Activated CD4-positive, CD25-positive, alpha-beta regulatory T cell treated with anti-CD3 and anti-CD28 coated beads, Interleukin-2, amount 50 U/mL, for 24 hours (primary cell): ENCODE results near the gene TNMD.
"Not testable (repeated sequence)": the region's sequence is repeated elsewhere in the genome, so short reads cannot be mapped to it uniquely, and the experiment has no call there.

ENCODE experiments used
- ATAC-seq, 2 donors: fragments of 150-1000 bp; cut with Tn5 transposase; one replicate each; pipeline ENCODE4 v1.10.0; 2021; ENCODE audit warnings: mild to moderate bottlenecking in 1 of 2, moderate library complexity in 1 of 2

TNMD gene

DNA sequence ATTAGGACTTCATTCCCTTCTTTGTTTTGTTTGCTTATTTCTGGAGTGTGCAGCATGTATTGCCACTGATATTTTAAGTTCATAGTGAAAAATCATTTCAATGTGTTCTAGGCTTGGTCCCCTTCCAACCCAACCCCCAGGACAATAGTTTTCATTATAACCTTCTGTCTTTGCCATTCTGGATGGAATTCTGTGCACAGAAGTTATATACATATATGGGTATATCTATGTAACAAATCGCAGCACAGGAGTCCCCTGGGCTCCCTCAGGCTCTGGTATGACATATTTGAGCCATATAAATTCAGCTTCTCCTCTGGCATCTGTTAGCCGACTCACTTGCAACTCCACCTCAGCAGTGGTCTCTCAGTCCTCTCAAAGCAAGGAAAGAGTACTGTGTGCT is at the start of gene TNMD:
Gene TNMD, plus strand, starts transcription at position 326 of the 400 bp plus-strand sequence. CDS start 83 bp downstream, outside the sequence.
- ATAC-seq: no peak

DNA sequence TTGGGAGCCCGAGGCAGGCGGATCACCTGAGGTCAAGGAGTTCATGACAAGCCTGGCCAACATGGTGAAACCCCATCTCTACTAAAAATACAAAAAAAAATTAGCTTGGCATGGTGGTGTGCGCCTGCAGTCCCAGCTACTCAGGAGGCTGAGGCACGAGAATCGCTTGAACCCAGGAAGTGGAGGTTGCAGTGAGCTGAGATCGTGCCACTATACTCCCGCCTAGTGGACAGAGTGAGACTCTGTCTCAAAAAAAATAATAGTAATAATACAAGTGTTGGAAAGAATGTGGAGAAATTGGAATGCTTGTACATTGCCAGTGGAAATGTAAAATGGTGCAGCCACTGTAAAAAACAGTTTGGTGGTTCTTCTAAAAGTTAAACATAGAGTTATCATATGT is 19.2 kb upstream of the TNMD start:
- not testable (repeated sequence) for ATAC-seq

DNA sequence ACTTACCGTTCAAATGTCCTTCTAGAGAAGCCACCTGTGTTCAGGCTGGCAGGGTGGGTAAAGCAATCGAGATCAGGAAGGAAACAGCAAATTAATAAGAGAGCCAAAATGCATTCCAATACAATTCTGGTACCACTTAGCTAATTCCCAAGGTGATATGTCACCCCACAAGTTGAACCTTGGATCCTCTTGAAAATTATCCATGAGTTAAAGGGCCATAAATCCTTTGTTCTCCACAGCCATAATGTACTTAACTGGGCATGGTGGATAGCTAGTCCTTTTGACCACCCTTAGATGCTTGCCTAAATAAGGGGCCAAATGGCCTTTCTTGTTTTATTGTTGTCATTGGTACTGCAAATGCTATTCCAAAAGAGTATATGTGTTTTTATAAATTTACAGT is 2.0 kb downstream of the TNMD start:
- no peak for ATAC-seq

DNA sequence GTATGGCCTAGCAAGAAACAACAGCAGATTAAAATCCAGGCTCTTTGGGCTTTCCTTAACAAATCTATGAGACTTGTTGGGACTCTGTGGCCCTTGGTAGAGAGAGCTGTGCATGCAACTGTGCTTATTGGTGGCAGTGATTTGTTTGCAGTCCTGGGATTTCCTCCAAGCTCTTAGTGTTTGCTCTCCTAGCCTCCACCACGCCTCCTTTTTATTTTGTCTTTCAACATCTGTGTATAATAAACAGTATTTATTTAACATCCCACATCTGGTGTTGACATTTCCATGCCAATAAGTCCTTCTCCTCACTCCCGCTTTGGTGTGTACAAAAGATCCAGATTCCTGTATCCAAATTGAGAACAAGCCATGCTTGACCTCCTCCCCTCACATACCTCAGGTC is 3.1 kb downstream of the TNMD start:
- no peak for ATAC-seq

DNA sequence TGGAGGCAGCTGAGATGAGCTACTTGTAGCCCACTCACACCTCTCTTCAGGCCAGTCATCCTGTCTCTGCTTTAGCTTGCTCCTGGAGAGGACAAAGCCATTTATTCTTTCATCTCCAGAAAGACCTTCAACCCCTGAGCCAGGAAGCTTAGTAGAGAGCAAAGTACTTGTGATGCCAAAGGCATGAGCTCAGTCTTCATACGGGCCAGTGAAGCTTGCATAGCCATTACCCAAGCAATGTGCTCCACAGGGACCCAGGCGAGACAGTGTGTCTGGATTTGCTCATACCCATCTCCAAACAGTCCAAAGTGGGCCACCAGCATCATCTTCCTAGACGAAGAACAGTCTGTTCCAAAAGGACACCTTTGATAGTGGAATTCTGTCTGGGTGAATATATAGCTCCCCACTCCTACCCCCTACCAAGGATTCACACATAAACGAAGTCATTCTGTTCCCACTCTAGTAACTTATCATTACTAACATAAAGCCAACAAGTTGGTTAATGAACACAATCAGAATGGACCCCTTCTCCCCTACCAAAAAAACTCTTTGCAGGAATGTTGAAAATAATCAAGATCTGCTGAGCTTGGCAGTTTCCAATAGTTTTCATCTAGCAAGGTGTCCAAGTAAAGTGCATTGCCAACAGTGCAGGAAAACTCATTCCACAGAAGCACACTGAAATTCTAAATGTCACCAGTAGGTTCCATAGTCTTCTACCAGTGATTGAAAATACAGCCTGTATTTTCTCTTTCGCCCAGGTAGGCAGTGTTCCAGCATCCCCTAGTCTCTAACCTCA is 6.7 kb downstream of the TNMD start:
- no peak for ATAC-seq

DNA sequence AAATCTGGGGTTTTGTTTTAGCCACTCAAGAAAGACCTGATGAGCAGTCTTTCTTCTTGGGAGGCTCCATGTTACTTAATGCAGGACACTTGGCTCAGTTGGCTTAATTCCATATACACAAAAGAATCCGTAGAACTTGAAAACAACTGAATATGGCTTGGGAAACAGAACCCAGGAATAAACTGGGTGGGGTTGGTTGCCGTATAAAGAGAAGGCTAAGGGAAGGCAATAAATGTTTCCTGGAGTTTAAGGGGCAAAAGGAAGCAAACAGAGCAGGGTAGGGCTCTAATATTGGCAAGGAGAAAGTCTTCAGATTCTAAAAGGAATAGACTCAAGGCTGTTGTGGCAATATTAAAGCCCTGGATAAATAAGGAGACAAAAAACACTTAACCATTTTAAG is 8.4 kb downstream of the TNMD start:
- ATAC-seq: no peak

- no peak for ATAC-seq
These were observed 8.8 kb downstream of the TNMD start for GRCh38 chrX:100593581-100593980.

GRCh38 chrX:100596601-100597000 is 11.9 kb downstream of the TNMD start:
- no peak for ATAC-seq

DNA sequence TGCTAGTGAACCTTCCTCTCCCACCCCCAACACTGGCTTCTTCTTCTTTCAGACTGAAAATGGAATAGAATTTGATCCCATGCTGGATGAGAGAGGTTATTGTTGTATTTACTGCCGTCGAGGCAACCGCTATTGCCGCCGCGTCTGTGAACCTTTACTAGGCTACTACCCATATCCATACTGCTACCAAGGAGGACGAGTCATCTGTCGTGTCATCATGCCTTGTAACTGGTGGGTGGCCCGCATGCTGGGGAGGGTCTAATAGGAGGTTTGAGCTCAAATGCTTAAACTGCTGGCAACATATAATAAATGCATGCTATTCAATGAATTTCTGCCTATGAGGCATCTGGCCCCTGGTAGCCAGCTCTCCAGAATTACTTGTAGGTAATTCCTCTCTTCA is 14.7 kb downstream of the TNMD start:
- ATAC-seq: no peak

GRCh38 chrX:100600340-100600739 is 15.6 kb downstream of the TNMD start:
- no peak for ATAC-seq

DNA sequence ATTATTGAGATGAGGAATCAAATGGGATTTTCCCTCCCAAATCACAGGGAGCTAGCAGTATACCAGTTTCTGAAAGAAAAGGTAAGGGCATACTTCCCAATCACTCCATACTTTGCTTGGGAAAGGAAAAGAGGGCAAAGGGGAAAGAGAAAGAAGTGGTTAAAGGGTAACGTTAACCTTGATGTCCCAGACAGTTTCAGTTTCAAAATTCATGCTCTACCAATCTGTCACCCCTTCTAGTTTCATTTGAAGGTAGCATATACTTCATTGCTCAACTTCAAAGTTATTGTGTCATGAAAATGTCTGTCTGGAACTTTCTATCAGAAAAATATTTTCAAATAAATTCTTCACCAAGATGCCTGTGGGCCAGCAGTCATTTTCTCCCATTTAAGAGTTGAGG is 16.0 kb downstream of the TNMD start:
- ATAC-seq: peak; percentile 44 to 53

- no peak for ATAC-seq
These were observed 22.0 kb downstream of the TNMD start for GRCh38 chrX:100606753-100607152.

- ATAC-seq: no peak
These were observed 24.9 kb downstream of the TNMD start for GRCh38 chrX:100609591-100609990.

GRCh38 chrX:100611951-100612350 is 27.2 kb downstream of the TNMD start:
- ATAC-seq: no peak

- peak; percentile 48 to 58 for ATAC-seq
These were observed 30.3 kb downstream of the TNMD start for GRCh38 chrX:100615005-100615404.

DNA sequence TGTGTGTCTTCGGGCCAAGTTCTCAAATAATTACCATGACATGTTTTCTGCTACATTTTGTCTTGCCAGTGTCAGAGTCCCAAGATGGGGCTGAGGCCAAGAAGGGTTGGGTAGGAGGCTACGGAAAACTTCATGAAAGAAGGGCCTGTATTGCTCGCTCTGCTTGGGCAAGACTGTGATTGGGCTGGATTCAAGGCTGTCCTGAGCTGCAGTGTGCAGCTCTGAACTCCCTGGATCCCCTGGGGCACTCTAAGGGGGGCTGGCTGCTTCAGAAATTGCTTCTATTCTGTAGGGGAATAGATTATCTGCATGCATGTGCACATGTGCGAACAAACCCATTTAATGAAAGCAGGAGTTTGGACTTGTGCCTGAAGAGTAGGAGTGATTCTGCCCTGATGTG is 38.3 kb downstream of the TNMD start:
- no peak for ATAC-seq

- ATAC-seq: peak in 1 of 2 donors; percentile 53
These were observed 41.3 kb downstream of the TNMD start for GRCh38 chrX:100625985-100626491.

- ATAC-seq: no peak
These were observed 50.3 kb downstream of the TNMD start for GRCh38 chrX:100635040-100635439.

- no peak for ATAC-seq
These were observed 51.2 kb downstream of the TNMD start for GRCh38 chrX:100635989-100636320.

- peak; percentile 98 to 99 for ATAC-seq
These were observed 51.7 kb downstream of the TNMD start, which contains the start of gene TSPAN6 for GRCh38 chrX:100636321-100636991. TSPAN6 (minus strand) TSS chrX:100636806; CDS start chrX:100636694, 112 bp downstream.

DNA sequence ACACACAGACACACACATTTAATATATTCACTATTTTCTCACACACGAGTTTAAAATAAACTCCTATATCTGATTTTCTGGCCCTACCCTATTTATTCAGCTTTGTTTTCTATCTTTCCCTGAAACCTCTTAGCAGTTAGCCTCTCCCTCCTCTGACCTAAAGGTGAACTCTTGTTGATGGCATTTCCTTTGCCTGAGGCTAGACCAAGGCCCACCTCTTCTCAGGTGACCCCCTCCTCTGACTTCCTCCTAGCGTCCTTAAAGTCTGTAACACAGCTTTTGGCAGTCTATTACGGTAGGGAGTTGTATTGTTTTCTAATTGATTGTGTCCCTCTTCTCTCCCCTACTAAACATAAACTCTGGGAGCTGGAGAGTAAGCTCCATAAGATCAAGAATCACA is 57.6 kb downstream of the TNMD start:
- no peak for ATAC-seq

GRCh38 chrX:100643212-100643611 is 58.5 kb downstream of the TNMD start:
- no peak for ATAC-seq

DNA sequence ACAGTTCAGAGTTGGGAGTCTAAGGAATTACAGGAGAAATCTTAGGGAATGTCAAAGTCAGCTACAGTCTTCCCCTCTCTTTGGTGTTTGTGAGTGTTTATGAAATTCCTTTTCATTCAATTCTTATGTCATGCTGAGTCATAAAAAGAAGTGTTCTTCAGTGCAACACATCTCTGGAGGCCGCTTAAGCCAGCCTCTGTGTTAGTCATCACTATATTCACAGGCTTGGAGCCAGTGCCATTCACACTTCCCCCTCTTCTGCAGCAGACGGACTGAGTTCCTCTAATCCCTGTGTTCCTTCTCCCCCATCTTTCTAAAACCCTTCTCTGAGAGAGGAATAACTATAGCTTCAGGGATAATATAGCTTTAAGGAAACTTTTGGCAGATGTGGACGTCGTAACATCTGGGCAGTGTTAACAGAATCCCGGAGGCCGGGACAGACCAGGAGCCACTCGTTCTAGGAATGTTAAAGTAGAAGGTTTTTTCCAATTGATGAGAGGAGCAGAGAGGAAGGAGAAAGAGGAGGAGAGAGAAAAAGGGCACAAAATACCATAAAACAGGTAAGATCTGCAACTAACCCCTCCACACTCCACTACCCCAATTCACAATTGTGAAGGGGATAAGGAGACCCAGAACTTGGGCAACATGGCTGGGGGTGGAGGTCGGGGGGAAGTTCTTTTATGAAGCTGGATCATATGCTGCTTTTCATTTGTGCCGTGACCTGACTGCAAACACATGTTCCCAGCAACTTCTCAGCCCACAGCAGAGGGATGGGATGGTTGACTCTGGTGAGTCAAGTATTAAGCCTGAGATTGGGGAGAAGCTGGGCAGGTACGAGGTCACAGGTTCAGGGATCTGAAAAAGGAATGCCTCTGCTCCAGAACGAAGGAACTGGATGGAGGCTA is 59.5 kb downstream of the TNMD start, which contains the start of gene SRPX2:
Gene SRPX2, plus strand, starts transcription at position 244 of the 905 bp plus-strand sequence. CDS start 2,124 bp downstream, outside the sequence.
- ATAC-seq: no peak
